CD14-positive monocyte (primary cell): Measurements from ENCODE around the gene HTR2B. TPM values are rescaled to one million over a fixed set of nuclear protein-coding genes. Genes with fewer than 3 reads are reported as not detected.

Experiments used
- DNase-seq, 3 donors: peaks; one replicate each; pipeline ENCODE4 v3.0.0-alpha.2; 2011 to 2022
- H2AFZ ChIP-seq: 2 replicates; pipeline ENCODE4 v1.6.0; 2012; ENCODE audit warnings: mild to moderate bottlenecking, low read depth, low read length, inconsistent platforms; ENCODE audit not compliant: insufficient read depth, poor library complexity, severe bottlenecking
- H3K27ac ChIP-seq, 2 donors: 1 replicate in 1 of 2; 2 replicates in 1 of 2; pipeline ENCODE4 v1.5.1; 2012 to 2013; ENCODE audit warnings: low read length in 2 of 2, control low read depth in 1 of 2, inconsistent platforms in 1 of 2, low read depth in 1 of 2, mild to moderate bottlenecking in 1 of 2
- H3K27me3 ChIP-seq, 2 donors: one replicate each; pipeline versions ENCODE4 v1.6.0 to v1.6.1; 2011 to 2013; ENCODE audit warnings: low read length in 2 of 2; ENCODE audit not compliant: control insufficient read depth in 2 of 2, insufficient read depth in 2 of 2
- H3K36me3 ChIP-seq, 2 donors: replicated peaks in 1 of 2; 1 replicate in 1 of 2; 2 replicates in 1 of 2; pipeline versions ENCODE4 v1.5.1 to v1.6.1; 2012 to 2013; ENCODE audit warnings: low read length in 2 of 2, control low read depth in 1 of 2, inconsistent platforms in 1 of 2, mild to moderate bottlenecking in 1 of 2; ENCODE audit not compliant: insufficient read depth in 2 of 2, control insufficient read depth in 1 of 2
- H3K4me1 ChIP-seq, 2 donors: 1 replicate in 1 of 2; 2 replicates in 1 of 2; pipeline versions ENCODE4 v1.5.1 to v1.6.1; 2012 to 2013; ENCODE audit warnings: low read length in 2 of 2, control low read depth in 1 of 2, inconsistent platforms in 1 of 2, mild to moderate bottlenecking in 1 of 2, moderate library complexity in 1 of 2; ENCODE audit not compliant: insufficient read depth in 2 of 2, control insufficient read depth in 1 of 2
- H3K4me2 ChIP-seq: replicated peaks from 2 replicates; pipeline ENCODE3; 2012; ENCODE audit warnings: low read length, moderate library complexity, mild to moderate bottlenecking; ENCODE audit not compliant: poor library complexity, severe bottlenecking; ENCODE audit errors: extremely low read depth
- H3K4me3 ChIP-seq, 3 experiments: fragments of 200-600 bp in 1 of 3; sonication (generic) in 1 of 3; replicated peaks in 1 of 3; 1 replicate in 2 of 3; 2 replicates in 1 of 3; pipeline ENCODE4 v1.5.1; 2011 to 2013; ENCODE audit warnings: low read length in 3 of 3, mild to moderate bottlenecking in 3 of 3, control low read depth in 2 of 3, low read depth in 2 of 3, inconsistent platforms in 1 of 3, moderate library complexity in 1 of 3
- H3K79me2 ChIP-seq: 2 replicates; pipeline ENCODE4 v1.6.0; 2012; ENCODE audit warnings: mild to moderate bottlenecking, control low read depth, inconsistent platforms, low read length, moderate library complexity; ENCODE audit not compliant: insufficient read depth
- H3K9ac ChIP-seq: 2 replicates; pipeline ENCODE4 v1.6.0; 2017; ENCODE audit warnings: low read length, mild to moderate bottlenecking; ENCODE audit not compliant: insufficient read depth, poor library complexity, severe bottlenecking
- H3K9me3 ChIP-seq, 2 donors: replicated peaks in 1 of 2; 1 replicate in 1 of 2; 2 replicates in 1 of 2; pipeline versions ENCODE4 v1.5.1 to v1.6.1; 2012 to 2013; ENCODE audit warnings: low read length in 2 of 2, control low read depth in 1 of 2; ENCODE audit not compliant: control insufficient read depth in 1 of 2, insufficient read depth in 1 of 2
- H4K20me1 ChIP-seq: 2 replicates; pipeline ENCODE4 v1.6.0; 2012; ENCODE audit warnings: mild to moderate bottlenecking, low read length, control low read depth, moderate library complexity; ENCODE audit not compliant: insufficient read depth
- H3K27ac Mint-ChIP-seq, 7 donors: one replicate each; pipeline ENCODE4 v1.8.0; 2020; ENCODE audit warnings: mild to moderate bottlenecking in 7 of 7, mixed read lengths in 7 of 7, moderate library complexity in 6 of 7, inconsistent platforms in 2 of 7
- H3K27me3 Mint-ChIP-seq, 3 donors: one replicate each; pipeline ENCODE4 v1.8.0; 2021 to 2022; ENCODE audit warnings: low read depth in 3 of 3, mild to moderate bottlenecking in 3 of 3, mixed read lengths in 3 of 3, moderate library complexity in 3 of 3, inconsistent platforms in 1 of 3
- H3K36me3 Mint-ChIP-seq, 2 donors: one replicate each; pipeline ENCODE4 v1.8.0; 2020; ENCODE audit warnings: mixed read lengths in 2 of 2, inconsistent platforms in 1 of 2, mild to moderate bottlenecking in 1 of 2
- H3K4me1 Mint-ChIP-seq: one replicate; pipeline ENCODE4 v1.8.0; 2020; ENCODE audit warnings: mild to moderate bottlenecking, mixed read lengths
- H3K4me3 Mint-ChIP-seq, 2 donors: one replicate each; pipeline ENCODE4 v1.8.0; 2020; ENCODE audit warnings: mild to moderate bottlenecking in 2 of 2, mixed read lengths in 2 of 2, moderate library complexity in 1 of 2
- H3K9me3 Mint-ChIP-seq, 7 donors: one replicate each; pipeline ENCODE4 v1.8.0; 2020 to 2022; ENCODE audit warnings: mixed read lengths in 7 of 7, mild to moderate bottlenecking in 6 of 7, moderate library complexity in 6 of 7, inconsistent platforms in 2 of 7
- WGBS: methylation state at CpG from one replicate; pipeline ENCODE4 v1.1.5; 2013; ENCODE audit warnings: missing lambda C conversion rate; ENCODE audit not compliant: insufficient coverage; 5-methylcytosine and 5-hydroxymethylcytosine counted together
- intact Hi-C, 2 donors: fragments of 100-400 bp; cut with micrococcal nuclease; formaldehyde crosslinking; loops; one replicate each; pipeline versions ENCODE4 v1.15.0 to v1.15.1; 2023
- polyA plus RNA-seq, 3 donors: library from polyadenylated mRNA; depleted of rRNA in 1 of 3; unstranded in 2 of 3; stranded (reverse) in 1 of 3; fragments of 300-500 nt in 2 of 3; fragments of >200 nt in 1 of 3; fragmentation: Illumina TruSeq in 2 of 3; gene quantifications; 1 replicate in 2 of 3; 2 replicates in 1 of 3; pipeline ENCODE4 v1.2.3, GENCODE V29; 2012 to 2021
- TF ChIP-seq, protein P1 (sequence below): fragments of 200-600 bp; IDR thresholded peaks from one replicate; pipeline ENCODE4 v1.8.0; 2022; ENCODE audit warnings: antibody characterized with exemption, mild to moderate bottlenecking

Gene HTR2B
- polyA plus RNA-seq, 3 donors, result not detected

DNA sequence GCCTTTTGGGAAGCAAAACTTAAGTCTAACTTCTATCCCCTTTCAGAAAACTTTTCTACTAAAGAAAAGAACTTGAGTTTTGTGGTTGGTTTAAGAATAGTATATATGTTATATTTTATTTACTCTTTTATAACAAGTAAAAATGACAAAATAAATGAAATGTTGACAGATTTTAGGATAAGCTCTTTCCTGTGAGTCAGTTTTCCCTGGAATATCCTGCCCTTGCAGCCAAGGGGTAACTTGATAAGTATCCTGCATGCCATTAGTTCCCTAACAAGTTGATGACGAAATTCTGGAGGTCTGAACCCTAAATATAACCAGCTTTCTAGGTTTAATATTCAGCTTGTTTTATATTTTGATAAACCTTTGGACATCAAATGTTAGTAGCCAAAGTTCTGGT, 7.3 kb upstream of the HTR2B start:
- no peaks in the 10 kb centered on the region for H3K79me2 ChIP-seq
- DNase-seq, result no peak
- TF ChIP-seq, protein P1, sequence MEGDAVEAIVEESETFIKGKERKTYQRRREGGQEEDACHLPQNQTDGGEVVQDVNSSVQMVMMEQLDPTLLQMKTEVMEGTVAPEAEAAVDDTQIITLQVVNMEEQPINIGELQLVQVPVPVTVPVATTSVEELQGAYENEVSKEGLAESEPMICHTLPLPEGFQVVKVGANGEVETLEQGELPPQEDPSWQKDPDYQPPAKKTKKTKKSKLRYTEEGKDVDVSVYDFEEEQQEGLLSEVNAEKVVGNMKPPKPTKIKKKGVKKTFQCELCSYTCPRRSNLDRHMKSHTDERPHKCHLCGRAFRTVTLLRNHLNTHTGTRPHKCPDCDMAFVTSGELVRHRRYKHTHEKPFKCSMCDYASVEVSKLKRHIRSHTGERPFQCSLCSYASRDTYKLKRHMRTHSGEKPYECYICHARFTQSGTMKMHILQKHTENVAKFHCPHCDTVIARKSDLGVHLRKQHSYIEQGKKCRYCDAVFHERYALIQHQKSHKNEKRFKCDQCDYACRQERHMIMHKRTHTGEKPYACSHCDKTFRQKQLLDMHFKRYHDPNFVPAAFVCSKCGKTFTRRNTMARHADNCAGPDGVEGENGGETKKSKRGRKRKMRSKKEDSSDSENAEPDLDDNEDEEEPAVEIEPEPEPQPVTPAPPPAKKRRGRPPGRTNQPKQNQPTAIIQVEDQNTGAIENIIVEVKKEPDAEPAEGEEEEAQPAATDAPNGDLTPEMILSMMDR, result no peak
- no peaks in the 10 kb centered on the region for H3K9me3 Mint-ChIP-seq
- peaks cover 9% of the 10 kb centered on the region for H3K4me1 Mint-ChIP-seq
- H3K4me3 Mint-ChIP-seq, result no peak overlapping the region
- peaks cover 11 to 16% of the 10 kb centered on the region in 2 donors for H3K36me3 Mint-ChIP-seq
- H3K9ac ChIP-seq, result no peak overlapping the region
- no CpG with 5 or more reads among the region's 1 CpG for WGBS
- peaks cover 18% of the 10 kb centered on the region for H4K20me1 ChIP-seq
- no peak overlapping the region for H3K27ac Mint-ChIP-seq
- no peaks in the 10 kb centered on the region for H3K27me3 ChIP-seq
- H2AFZ ChIP-seq, result no peak overlapping the region
- H3K27ac ChIP-seq, result no peak overlapping the region
- H3K36me3 ChIP-seq, result no peaks in the 10 kb centered on the region
- H3K4me1 ChIP-seq, result no peaks in the 10 kb centered on the region
- no peak overlapping the region for H3K4me2 ChIP-seq
- H3K9me3 ChIP-seq, result no peaks in the 10 kb centered on the region
- H3K4me3 ChIP-seq, result no peak overlapping the region
- intact Hi-C loops, result no loop called here
- H3K27me3 Mint-ChIP-seq, result no peaks in the 10 kb centered on the region

DNA sequence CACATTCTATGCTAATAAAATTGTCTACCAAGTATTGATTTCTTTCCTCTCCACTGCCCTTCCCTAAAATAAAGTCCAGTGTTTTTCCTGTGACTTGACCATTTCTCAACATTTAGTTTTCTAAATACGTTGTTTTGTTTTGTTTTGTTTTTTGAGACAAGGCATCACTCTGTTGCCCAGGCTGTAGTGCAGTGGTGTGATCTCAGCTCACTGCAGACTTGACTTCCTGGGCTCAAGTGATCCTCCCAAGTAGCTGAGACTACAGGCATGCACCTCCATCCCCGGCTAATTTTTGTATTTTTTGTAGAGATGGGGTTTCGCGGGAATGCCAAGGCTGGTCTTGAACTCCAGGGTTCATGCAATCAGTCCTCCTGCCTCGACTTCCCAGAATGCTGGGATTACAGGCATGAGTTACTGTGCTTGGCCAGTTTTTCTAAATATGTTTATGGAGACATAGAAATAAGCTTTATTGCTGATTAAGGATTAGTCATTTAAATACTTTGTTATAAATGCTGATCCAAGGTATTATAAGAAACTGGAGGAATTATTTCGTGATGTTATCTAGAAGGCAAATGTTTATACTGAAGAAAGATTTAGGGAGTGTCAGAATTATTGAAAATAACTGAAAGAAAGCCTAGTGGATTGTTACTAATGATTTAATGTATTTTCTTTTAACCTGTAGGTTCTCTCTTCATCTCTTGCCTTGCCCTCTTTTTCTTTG, 5.7 kb upstream of the HTR2B start:
- Mint-ChIP-seq H3K27me3 (no peaks in the 10 kb centered on the region), H3K36me3 (peaks cover 13 to 19% of the 10 kb centered on the region in 2 donors), H3K9me3 (no peaks in the 10 kb centered on the region), H3K4me3 (no peak overlapping the region), H3K27ac (no peak overlapping the region), H3K4me1 (peaks cover 6% of the 10 kb centered on the region)
- no peaks in the 10 kb centered on the region for H3K79me2 ChIP-seq
- H3K4me2 ChIP-seq, result no peak overlapping the region
- 100% methylated on average over 1 of the region's 6 CpGs for WGBS
- DNase-seq, result no peak
- TF ChIP-seq, protein P1, result no peak
- no peak overlapping the region for H2AFZ ChIP-seq
- no peaks in the 10 kb centered on the region for H3K36me3 ChIP-seq
- H3K9me3 ChIP-seq, result no peaks in the 10 kb centered on the region
- no peaks in the 10 kb centered on the region for H3K4me1 ChIP-seq
- no peak overlapping the region for H3K4me3 ChIP-seq
- H3K27me3 ChIP-seq, result no peaks in the 10 kb centered on the region
- no peak overlapping the region for H3K27ac ChIP-seq
- H4K20me1 ChIP-seq, result peaks cover 18% of the 10 kb centered on the region
- H3K9ac ChIP-seq, result no peak overlapping the region
- intact Hi-C loops, result no loop called here
